RCC 7860 (cell line): Measurements from ENCODE around the gene TMEM123.
"Not testable (repeated sequence)": the region's sequence is repeated elsewhere in the genome, so short reads cannot be mapped to it uniquely, and the experiment has no call there.

Experiments used
- DNase-seq: peaks from one replicate; pipeline ENCODE4 v3.0.0-alpha.2; 2015; ENCODE audit warnings: low spot score
- FAIRE-seq: peaks from 2 replicates; lab custom pipeline; 2012; peaks lifted over from hg19 to GRCh38; lab: Jason Lieb, UNC

Gene TMEM123

DNA sequence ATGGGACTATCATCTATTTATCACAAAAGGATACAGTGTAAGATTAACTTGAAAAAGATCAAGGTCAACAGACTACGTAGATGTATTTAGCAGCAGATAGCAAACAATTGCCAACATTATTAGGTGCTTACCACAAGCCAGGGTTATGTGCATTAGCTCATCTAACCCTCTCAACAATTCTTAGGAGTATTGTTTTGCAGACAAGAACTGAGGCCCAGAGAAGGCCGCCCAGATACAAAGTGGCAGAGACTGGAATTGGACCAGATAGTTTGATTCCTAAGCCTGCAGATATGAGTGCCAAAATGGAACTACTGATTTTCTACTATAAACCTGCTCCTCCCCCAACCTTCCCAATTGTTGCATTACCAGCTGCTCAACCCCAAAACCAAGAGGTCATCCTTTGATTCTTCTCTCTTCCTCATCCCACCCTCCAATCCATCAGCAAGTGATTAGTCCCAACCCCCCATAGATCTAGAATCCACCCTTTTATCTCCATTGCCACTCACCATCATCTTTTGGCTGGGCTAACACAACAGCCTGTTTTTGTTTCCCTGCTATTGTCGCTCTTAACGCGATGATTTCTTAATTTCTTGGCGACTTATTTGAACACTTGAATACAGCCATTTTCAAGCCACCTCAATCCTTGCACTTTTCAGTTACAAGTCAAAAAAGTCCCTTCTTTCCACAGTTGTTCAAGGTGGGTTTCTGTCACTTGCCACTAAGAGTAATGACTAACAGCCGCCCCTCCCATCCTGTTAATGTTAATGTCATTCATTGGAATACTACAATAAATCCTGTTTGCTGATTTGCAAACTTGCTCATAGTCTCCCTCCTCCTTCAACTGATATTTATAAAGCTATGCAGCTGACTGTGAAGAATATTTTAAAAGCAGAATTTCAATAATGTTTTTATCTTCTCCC lies 2.7 kb downstream of the TMEM123 start:
- DNase-seq (no peak), FAIRE-seq (no peak)

DNA sequence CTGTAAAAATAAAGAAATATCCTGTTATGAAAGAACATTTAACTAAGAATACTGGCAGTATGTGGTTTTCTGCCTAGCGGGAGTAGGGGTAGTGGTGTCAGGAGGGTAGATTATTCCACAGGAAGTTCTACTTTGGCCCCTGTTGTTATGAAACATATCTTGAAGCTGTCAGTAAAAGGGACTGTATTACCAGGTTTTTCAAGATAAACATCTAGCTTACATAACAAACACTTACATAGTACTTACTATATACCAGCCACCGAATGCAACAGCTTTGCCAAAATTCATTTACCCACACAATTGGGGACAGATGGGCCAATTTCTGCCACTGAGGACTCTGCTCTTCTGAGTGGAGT lies 3.7 kb downstream of the TMEM123 start:
- DNase-seq, result no peak
- no peak for FAIRE-seq

DNA sequence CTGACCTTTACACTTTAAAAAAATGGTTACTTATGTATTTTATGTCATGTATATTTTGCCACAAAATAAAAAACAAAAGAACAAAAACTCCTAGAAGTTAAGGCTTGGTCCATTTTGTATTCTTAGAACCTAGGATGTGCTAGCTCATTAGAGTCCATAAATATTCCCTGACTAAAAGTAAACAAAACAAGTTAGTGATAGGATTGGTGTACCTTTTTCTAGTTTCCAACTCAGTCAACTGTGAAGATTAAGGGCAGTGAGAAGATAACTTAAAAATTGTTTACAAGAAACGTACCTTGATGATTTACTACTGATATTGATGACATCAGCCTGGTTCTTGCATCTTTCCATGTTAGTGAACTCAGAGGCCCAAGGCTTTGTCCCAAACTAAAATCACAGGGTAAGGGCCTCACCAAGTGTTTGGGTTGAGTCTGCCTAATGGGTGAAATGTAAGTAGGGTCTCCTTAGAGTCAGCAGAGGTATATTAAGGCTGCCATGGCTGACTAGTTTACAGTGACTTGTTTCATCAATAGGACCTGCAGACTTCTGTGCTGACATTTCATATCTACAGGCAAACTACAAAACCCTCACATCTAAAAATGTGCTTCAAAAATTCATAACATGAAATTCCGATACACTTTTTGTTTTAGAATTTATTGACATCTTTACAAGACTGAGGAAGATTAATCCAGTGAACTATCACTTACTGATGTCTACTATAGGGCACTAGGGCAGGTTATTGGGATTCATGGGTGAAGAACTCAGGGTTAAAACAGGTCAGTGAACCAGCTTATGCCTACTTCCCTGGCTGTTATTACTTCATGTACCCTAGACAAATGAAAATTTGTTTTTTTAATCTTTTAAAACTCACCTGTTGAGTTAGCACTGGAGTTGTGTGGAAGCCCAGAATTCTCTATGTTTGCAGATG lies 4.4 kb downstream of the TMEM123 start:
- FAIRE-seq (no peak), DNase-seq (no peak)

DNA sequence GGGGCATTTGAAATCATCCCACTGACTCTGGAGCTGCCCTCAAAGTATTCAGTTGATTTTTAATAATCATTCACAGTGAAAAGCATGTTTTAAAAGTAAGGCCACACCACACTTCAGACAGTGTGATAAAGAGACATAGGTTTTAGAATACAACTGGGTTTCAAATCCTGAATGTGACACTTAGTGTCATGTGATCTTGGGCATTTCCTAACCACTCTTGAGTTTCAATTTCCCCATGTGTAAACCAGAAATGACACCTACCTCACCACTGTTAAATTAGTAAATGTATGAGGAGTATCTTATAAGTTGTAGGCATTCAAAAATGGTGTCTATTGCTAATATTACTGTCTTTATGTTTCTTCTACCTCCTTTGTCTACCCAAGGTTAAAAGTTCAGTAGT lies 5.4 kb downstream of the TMEM123 start:
- DNase-seq (no peak), FAIRE-seq (no peak)

DNA sequence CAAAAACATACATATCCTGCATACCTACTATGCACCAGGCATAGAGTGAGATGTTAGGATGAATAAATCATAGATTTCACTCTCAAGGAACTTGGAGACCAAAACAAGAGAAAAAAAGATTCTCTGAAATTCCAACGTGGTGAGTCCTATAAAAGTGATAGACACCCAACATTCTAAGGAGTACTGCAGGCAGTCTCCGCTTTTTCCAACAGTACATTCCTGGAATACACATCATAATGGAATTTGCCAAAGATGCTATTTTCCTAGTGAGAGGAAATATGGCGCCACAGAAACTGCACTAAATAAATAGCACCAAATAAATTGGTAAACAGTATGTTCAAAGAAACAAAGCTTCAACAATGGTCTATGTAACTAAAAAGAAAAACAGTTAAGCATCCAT lies 6.0 kb downstream of the TMEM123 start:
- DNase-seq (peak; percentile 81), FAIRE-seq (peak; percentile 83)

DNA sequence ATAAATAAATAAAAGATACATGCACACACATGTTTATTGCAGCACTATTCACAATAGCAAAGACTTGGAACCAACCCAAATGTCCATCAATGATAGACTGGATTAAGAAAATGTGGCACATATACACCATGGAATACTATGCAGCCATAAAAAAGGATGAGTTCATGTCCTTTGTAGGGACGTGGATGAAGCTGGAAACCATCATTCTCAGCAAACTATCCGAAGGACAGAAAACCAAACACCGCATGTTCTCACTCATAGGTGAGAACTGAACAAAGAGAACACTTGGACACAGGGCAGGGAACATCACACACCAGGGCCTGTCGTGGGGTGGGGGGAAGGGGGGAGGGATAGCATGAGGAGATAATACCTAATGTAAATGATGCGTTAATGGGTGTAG lies 7.9 kb downstream of the TMEM123 start:
- not testable (repeated sequence) for DNase-seq, FAIRE-seq

DNA sequence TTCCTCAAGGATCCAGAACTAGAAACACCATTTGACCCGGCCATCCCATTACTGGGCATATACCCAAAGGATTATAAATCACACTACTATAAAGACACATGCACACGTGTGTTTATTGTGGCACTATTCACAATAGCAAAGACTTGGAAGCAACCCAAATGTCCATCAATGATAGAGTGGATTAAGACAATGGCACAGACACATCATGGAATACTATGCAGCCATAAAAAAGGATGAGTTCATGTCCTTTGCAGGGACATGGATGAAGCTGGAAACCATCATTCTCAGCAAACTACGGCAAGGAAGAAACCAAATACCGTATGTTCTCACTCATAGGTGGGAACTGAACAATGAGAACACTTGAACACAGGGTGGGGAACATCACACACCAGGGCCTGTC lies 8.4 kb downstream of the TMEM123 start:
- FAIRE-seq, result not testable (repeated sequence)

DNA sequence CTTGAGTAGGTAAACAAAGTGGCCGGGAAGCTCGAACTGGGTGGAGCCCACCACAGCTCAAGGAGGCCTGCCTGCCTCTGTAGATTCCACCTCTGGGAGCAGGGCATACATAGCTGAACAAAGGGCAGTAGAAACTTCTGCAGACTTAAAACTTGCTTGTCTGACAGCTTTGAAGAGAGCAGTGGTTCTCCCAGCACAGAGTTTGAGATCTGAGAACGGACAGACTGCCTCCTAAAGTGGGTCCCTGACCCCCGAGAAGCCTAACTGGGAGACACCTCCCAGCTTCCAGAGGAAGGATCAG lies 13.6 kb downstream of the TMEM123 start:
- not testable (repeated sequence) for FAIRE-seq, DNase-seq

More for the DNA sequence above, 8.4 kb downstream of the TMEM123 start:
- not testable (repeated sequence) for DNase-seq

DNA sequence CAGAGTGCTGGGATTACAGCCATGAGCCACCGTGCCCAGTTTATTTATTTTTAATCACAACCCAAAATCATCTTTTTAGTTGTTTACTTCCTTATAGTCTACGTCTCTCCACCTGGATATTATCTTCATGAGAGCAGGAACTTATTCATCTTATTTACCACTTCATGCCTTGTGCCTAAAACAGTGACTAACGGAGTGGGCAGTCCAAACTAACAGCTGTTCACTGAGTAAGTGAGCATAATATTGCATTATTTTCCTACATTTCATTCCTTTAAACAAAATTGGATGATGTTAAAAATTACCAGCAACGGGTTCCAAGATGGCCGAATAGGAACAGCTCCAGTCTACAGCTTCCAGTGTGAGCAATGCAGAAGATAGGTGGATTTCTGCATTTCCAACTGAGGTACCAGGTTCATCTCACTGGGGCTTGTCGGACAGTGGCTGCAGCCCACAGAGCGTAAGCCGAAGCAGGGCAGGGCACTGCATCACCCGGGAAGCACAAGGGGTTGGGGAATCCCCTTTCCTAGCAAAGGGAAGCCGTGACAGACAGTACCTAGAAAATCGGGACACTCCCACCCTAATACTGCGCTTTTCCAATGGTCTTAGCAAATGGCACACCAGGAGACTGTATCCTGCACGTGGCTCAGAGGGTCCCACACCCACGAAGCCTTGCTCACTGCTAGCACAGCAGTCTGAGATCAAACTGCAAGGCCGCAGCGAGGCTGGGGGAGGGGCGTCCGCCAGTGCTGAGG lies 14.1 kb downstream of the TMEM123 start:
- DNase-seq (no peak), FAIRE-seq (no peak)

DNA sequence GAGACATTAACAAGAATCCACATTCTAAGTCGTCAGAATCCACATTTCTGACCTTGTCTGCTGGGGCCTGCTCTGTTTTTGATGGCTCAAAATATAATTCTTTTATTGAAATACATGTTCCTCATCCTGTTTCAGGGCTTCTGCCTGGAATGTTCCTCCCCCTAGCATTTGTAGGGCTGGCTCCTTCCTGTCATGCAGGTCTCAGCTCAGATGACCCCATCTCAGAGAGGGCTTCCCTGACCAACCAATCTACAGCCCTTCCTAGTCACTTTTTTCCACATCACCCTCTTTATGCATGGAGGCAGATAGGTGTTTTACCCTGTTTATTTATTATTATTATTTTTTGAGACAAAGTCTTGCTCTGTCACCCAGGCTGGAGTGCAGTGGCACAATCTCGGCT lies 14.8 kb downstream of the TMEM123 start:
- FAIRE-seq (no peak), DNase-seq (no peak)

DNA sequence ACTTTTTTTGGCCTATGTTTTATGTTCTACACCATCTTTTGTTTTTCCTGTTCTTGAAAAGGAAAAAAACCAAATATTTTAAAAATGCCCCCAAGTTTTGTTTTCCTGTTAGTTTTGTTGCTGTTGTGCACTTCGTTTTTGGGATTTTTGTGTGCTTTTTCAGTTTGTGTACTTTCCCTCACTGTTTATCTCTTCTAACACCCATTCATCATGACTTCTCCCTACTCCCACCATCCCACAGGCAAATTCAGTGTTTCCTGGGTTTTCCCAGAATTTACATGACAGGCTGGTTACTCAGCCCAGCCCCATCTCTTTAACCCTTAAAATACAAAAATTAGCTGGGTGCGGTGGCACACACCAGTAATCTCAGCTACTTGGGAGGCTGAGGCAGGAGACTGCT lies 15.6 kb downstream of the TMEM123 start:
- no peak for DNase-seq
- FAIRE-seq, result no peak

DNA sequence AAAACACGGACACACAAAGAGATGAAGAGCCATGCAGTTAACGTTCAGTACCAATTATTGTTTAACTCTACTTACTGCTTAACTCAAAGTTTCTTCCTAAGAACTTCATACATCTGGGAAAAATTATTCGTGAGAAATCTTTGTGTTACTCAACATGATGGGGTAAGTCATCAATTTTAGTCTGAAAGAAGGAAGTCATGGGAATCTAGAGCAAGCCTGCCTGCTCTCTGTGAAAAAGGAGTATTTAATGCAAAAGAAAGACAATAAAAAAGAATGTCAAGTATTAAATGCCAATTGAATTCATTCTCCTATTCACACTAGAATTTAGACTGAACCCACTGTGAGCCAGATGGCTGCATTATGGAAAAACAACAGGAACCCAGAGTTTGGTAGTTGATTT lies 16.0 kb downstream of the TMEM123 start:
- FAIRE-seq (no peak), DNase-seq (no peak)

DNA sequence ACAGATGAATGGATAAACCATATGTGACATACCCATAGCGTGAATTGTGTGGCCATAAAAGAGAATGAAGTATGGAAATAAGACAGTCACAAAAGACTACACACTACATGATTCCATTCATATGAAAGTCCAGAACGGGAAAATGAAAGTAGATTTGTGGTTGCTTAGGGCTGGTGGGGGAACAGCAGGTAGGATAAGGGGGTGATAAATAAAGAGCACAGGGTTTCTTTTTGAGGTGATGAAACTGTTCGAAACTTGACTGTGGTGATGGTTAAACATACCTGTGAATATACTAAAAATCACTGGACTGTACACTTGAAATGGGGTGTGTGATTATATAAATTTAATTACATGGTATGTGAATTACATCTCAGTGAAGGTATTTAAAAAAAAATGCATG lies 16.9 kb downstream of the TMEM123 start:
- FAIRE-seq (no peak), DNase-seq (no peak)

DNA sequence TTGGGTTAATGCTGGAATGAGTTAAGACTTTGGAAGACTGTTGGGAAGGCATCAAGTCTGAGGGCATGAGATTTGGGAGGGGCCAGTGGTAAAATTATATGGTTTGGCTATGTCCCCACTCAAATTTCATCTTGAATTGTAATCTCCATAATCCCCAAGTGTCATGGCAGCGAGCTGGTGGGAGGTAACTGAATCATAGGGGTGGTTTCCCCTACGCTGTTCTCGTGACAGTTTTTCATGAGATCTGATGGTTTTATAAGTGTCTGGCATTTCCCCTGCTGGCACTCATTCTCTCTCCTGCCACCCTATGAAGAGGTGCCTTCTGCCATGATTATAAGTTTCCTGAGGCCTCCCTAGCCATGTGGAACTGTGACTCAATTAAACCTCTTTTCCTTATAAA lies 19.0 kb downstream of the TMEM123 start:
- DNase-seq, FAIRE-seq: not testable (repeated sequence)

DNA sequence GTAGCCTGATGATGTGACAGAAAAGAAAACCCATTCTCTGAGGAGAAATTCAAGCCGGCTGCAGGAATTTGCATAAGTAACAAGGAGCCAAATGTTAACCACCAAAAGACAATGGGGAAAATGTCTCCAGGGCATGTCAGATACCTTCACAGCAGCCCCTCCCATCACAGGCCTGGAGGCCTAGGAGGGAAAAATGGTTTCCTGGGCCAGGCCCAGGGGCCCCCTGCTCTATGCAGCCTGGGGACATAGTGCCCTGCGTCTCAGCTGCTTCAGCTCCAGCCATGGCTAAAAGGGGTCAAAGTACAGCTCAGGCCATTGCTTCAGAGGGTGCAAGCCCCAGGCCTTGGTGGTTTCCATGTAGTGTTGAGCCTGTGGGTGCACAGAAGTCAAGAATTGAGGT lies 20.0 kb downstream of the TMEM123 start:
- not testable (repeated sequence) for DNase-seq

DNA sequence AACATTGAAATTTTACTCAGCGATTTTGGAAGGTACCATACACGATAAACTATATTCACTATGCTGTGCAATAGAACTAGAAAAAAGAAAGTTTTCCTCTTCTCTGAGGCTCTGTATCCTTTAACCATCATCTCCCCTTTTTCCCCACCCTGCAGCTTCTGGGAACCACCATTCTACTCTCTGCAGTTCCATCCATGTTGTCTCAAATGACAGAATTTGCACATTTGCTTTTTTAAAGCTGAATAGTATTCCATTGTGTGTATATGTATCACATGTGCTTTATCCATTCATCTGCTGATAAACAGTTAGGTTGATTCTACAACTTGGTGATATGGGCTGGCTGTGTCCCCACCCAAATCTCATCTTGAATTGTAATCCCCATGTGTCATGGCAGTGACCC lies 21.2 kb downstream of the TMEM123 start:
- no peak for FAIRE-seq

More for the DNA sequence above, 20.0 kb downstream of the TMEM123 start:
- FAIRE-seq, result not testable (repeated sequence)

DNA sequence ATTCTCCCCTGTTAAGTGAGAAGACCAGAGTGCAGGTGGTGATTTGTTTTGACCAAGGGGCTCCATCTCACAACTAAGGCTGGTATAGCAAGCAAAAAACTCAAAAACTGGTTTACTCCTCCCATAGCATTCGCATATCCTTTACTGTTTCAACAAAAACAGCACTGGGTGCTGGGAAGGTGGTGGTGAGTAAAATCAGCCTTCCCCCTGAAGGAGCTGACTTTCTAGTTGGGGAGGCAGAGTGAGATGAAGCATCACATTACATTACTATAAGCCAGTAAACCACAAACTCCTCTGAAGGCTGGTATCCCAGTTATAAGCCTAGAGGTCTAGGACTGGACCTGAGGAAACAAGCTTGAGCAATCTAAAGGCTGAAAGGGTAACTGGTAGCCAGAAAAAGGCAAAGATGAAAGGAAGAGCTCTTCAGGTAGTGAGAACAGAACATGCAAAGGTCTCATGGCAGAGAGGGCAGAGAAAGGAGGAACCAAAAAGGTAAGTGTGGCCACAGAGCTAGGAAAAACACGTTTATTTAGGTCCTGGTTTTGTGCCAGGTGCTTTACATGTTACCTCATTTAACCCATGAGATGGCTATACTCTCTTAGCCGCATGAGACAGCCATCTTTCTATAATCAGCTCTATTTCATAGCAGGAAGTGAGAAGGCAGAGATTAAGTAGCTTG lies 22.3 kb downstream of the TMEM123 start:
- peak; percentile 47 for DNase-seq
- FAIRE-seq, result peak; percentile 71

More for the DNA sequence above, 21.2 kb downstream of the TMEM123 start:
- DNase-seq, result no peak

DNA sequence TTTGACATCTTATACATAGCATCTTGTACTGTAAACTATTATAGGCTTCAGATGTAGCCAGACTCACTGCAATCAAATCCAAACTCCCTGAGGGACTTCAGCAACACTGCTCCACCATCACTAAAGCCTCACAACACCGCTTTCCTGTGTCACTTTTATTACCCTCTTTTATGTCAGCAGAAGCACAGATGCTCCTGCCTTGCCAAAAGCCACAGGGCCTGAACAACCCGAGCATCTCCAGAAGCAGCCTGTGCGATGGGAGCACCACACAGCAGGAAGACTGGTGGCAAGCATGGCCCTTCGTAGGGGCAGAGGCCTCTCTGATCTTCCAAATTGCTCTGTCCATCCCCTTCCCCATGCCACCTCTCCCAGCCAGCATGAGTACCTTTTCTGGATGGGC lies 22.9 kb downstream of the TMEM123 start:
- FAIRE-seq, result no peak
- DNase-seq, result no peak

DNA sequence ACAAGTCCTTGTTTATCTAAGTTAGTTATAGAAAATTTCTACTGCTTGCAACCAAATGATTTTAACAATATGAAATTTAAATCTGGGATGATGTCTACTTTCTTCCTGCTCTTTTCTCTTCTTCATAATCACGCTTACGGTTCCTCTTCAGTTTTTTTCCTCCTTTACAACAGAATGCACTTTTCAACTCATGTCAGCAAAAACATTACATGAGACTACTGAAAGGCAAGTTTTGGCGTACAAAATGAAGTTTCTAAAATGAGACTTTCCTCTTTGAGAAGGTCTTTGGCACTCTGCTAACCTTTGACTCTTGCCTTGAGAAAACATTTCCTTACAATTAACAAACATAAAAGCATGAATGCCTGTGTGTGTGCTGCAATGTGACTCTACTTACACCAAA lies 23.3 kb downstream of the TMEM123 start:
- no peak for FAIRE-seq
- DNase-seq, result no peak

DNA sequence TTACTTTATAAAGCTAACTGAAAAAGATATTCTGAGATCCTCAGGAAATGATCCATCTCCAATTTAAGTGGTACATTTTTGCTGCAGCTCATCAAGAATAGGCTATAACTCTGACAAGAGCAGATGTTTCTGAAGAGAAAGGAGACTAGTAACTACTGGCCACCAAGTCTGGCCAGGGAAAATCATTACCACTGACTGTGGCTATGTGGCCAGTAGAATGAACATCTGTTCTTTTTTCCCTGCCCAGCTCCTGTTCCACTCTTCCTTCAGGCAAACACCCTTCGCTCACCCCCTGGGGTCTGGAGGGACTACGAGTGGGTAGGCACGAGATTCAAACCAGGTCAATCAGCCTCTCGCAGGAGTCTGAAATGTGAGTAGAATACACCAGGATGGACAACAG lies 23.9 kb downstream of the TMEM123 start:
- FAIRE-seq, result no peak

More for the DNA sequence above, 23.9 kb downstream of the TMEM123 start:
- no peak for DNase-seq
